ENCODE measurements around the gene ELMOD1. TPM values are rescaled to one million over a fixed set of nuclear protein-coding genes. Genes with fewer than 3 reads are reported as not detected.

The ELMOD1 gene
- total and polyA plus RNA-seq, 2 donors (not counting 1 experiment from before 2014, with no cell fraction given): not detected

DNA sequence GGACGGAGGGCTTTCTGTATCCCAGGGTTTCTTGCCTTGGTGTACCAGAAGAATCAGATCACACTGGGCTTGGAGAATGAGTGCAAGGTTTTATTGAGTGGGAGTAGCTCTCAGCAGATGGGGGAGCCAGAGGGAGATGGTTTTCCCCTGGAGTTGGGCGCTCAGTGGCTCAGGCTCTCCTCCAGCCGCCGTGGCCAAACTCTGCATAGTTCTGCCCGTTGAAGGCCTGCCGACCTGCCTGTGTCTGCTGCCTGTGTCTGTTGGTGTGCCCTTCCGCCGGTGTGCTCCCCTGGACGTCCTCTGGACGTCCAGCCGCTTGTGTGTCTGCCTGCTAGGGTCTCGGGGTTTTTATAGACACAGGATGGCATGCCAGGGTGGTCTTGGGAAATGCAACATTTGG lies 20.9 kb upstream of the ELMOD1 start:
- CTCF ChIA-PET: no interaction called here
- no peak overlapping the region for H3K4me3 Mint-ChIP-seq
- no peak for DNase-seq
- H3K4me1 ChIP-seq (ENCODE audit: control insufficient read depth in 2 of 2, insufficient read depth in 2 of 2, low read length in 2 of 2): peaks cover 25 to 27% of the 10 kb centered on the region in 2 donors
- intact Hi-C loops (cut with micrococcal nuclease): no loop called here
- H3K4me2 ChIP-seq (replicated peaks; ENCODE audit: low read depth, low read length, poor library complexity, severe bottlenecking): no peak overlapping the region
- no peak for ATAC-seq (ENCODE audit: low read depth)
- H3K79me2 ChIP-seq (ENCODE audit: control insufficient read depth, insufficient read depth, low read length): no peaks in the 10 kb centered on the region
- peaks cover 33% of the 10 kb centered on the region for H3K4me1 Mint-ChIP-seq
- no peak overlapping the region for H3K27ac ChIP-seq (ENCODE audit: low read length in 2 of 2)
- H3K27ac Mint-ChIP-seq: no peak overlapping the region
- WGBS (ENCODE audit: insufficient coverage): 90% methylated on average over 12 of the region's 12 CpGs
- no peak overlapping the region for H2AFZ ChIP-seq (ENCODE audit: insufficient read depth, low read depth, low read length, poor library complexity, severe bottlenecking)
- no peaks in the 10 kb centered on the region for H3K27me3 ChIP-seq (replicated peaks in 1 of 4; ENCODE audit: control extremely low read depth in 1 of 4, control insufficient read depth in 3 of 4, insufficient read depth in 4 of 4, low read length in 3 of 4)
- H3K9me3 Mint-ChIP-seq (ENCODE audit: insufficient read depth): no peaks in the 10 kb centered on the region
- no peaks in the 10 kb centered on the region for H3K36me3 ChIP-seq (replicated peaks in 1 of 2; ENCODE audit: control extremely low read depth in 1 of 2, control insufficient read depth in 1 of 2, extremely low read depth in 1 of 2, insufficient read depth in 2 of 2, low read length in 1 of 2)
- TF ChIP-seq EZH2 (IDR thresholded peaks at IDR 0.05; ENCODE audit: borderline replicate concordance, insufficient read depth, low read depth, low read length, poor library complexity, severe bottlenecking): no peak
- TF ChIP-seq, protein P1, sequence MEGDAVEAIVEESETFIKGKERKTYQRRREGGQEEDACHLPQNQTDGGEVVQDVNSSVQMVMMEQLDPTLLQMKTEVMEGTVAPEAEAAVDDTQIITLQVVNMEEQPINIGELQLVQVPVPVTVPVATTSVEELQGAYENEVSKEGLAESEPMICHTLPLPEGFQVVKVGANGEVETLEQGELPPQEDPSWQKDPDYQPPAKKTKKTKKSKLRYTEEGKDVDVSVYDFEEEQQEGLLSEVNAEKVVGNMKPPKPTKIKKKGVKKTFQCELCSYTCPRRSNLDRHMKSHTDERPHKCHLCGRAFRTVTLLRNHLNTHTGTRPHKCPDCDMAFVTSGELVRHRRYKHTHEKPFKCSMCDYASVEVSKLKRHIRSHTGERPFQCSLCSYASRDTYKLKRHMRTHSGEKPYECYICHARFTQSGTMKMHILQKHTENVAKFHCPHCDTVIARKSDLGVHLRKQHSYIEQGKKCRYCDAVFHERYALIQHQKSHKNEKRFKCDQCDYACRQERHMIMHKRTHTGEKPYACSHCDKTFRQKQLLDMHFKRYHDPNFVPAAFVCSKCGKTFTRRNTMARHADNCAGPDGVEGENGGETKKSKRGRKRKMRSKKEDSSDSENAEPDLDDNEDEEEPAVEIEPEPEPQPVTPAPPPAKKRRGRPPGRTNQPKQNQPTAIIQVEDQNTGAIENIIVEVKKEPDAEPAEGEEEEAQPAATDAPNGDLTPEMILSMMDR (IDR thresholded peaks at IDR 0.05): no peak
- H3K4me3 ChIP-seq (ENCODE audit: control extremely low read depth in 1 of 5, extremely low read depth in 1 of 5, insufficient read depth in 1 of 5, low read depth in 2 of 5, low read length in 4 of 5): no peak overlapping the region
- H3K9me3 ChIP-seq (ENCODE audit: control extremely low read depth in 1 of 3, control insufficient read depth in 2 of 3, insufficient read depth in 1 of 3, low read length in 2 of 3): no peaks in the 10 kb centered on the region
- POLR2A ChIA-PET: no interaction called here
- H3K27me3 Mint-ChIP-seq: no peaks in the 10 kb centered on the region
- no peaks in the 10 kb centered on the region for H4K20me1 ChIP-seq (ENCODE audit: control insufficient read depth, insufficient read depth, low read length, poor library complexity, severe bottlenecking)
- H3K9ac ChIP-seq (ENCODE audit: low read length): no peak overlapping the region

DNA sequence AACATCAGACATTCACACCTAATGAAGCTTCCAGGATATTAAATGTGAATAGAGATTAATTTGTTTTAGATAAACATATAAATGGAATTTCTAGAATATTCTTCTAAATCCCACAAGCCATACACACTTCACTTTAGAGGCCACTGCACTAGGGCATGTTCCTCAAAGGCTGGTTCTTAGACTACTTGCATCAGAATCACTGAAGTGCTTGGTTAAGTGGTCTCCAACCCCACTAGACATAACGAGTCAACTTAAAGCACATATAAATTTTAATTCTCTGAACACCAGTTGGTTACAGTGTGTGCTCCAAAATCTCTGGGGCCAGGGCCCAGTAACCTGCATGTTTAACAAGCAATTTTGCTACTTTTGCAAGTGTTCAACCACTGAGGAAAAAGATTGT lies 17.5 kb upstream of the ELMOD1 start:
- no CpG with 5 or more reads among the region's 1 CpG for WGBS (ENCODE audit: insufficient coverage)
- peaks cover 0 to under 1% of the 10 kb centered on the region in 2 donors for H3K4me1 ChIP-seq (ENCODE audit: control insufficient read depth in 2 of 2, insufficient read depth in 2 of 2, low read length in 2 of 2)
- no peak for DNase-seq
- Mint-ChIP-seq H3K9me3 (ENCODE audit: insufficient read depth) (no peaks in the 10 kb centered on the region), H3K4me3 (no peak overlapping the region), H3K27me3 (no peaks in the 10 kb centered on the region), H3K4me1 (peaks cover under 1% of the 10 kb centered on the region), H3K27ac (no peak overlapping the region)
- peaks cover 0 to 4% (median 0%) of the 10 kb centered on the region in 4 experiments for H3K27me3 ChIP-seq (replicated peaks in 1 of 4; ENCODE audit: control extremely low read depth in 1 of 4, control insufficient read depth in 3 of 4, insufficient read depth in 4 of 4, low read length in 3 of 4)
- no peak overlapping the region for H3K4me2 ChIP-seq (replicated peaks; ENCODE audit: low read depth, low read length, poor library complexity, severe bottlenecking)
- H3K9me3 ChIP-seq (ENCODE audit: control extremely low read depth in 1 of 3, control insufficient read depth in 2 of 3, insufficient read depth in 1 of 3, low read length in 2 of 3): no peaks in the 10 kb centered on the region
- H2AFZ ChIP-seq (ENCODE audit: insufficient read depth, low read depth, low read length, poor library complexity, severe bottlenecking): no peak overlapping the region
- no peak overlapping the region for H3K27ac ChIP-seq (ENCODE audit: low read length in 2 of 2)
- intact Hi-C loops (cut with micrococcal nuclease): no loop called here
- ChIA-PET CTCF (interaction anchor here (1.2 to 7.2 kb wide), 3 partner anchors 10 to 198 kb away, joined by 3 to 35 read pairs (median 11); no protein-coding TSS in a partner anchor), POLR2A (no interaction called here)
- ATAC-seq (ENCODE audit: low read depth): no peak
- no peak for TF ChIP-seq EZH2 (IDR thresholded peaks at IDR 0.05; ENCODE audit: borderline replicate concordance, insufficient read depth, low read depth, low read length, poor library complexity, severe bottlenecking)
- TF ChIP-seq, protein P1 (IDR thresholded peaks at IDR 0.05): no peak
- H3K9ac ChIP-seq (ENCODE audit: low read length): no peak overlapping the region
- no peaks in the 10 kb centered on the region for H3K79me2 ChIP-seq (ENCODE audit: control insufficient read depth, insufficient read depth, low read length)
- no peaks in the 10 kb centered on the region for H4K20me1 ChIP-seq (ENCODE audit: control insufficient read depth, insufficient read depth, low read length, poor library complexity, severe bottlenecking)
- no peaks in the 10 kb centered on the region for H3K36me3 ChIP-seq (replicated peaks in 1 of 2; ENCODE audit: control extremely low read depth in 1 of 2, control insufficient read depth in 1 of 2, extremely low read depth in 1 of 2, insufficient read depth in 2 of 2, low read length in 1 of 2)
- no peak overlapping the region for H3K4me3 ChIP-seq (ENCODE audit: control extremely low read depth in 1 of 5, extremely low read depth in 1 of 5, insufficient read depth in 1 of 5, low read depth in 2 of 5, low read length in 4 of 5)
